Endothelial cell of umbilical vein (primary cell): ENCODE measurements around the gene ARID2.

Source experiments
- EZH2 ChIP-seq: IDR thresholded peaks from 2 replicates; pipeline ENCODE4 v1.6.1; 2012; ENCODE audit warnings: borderline replicate concordance, low read depth, mild to moderate bottlenecking, moderate library complexity, low read length, inconsistent platforms; ENCODE audit not compliant: severe bottlenecking
- TF ChIP-seq, protein P1 (sequence below), 2 donors: IDR thresholded peaks; 1 replicate in 1 of 2; 2 replicates in 1 of 2; pipeline ENCODE4 v1.5.1; 2011; ENCODE audit warnings: low read length in 2 of 2, mild to moderate bottlenecking in 2 of 2, moderate library complexity in 2 of 2, control low read depth in 1 of 2, inconsistent platforms in 1 of 2, low read depth in 1 of 2; ENCODE audit not compliant: insufficient read depth in 1 of 2; ENCODE audit errors: extremely low read depth in 1 of 2
- TF ChIP-seq, protein P2 (sequence below): IDR thresholded peaks from 2 replicates; pipeline ENCODE4 v1.6.1; 2011; ENCODE audit not compliant: insufficient read depth, insufficient read length

DNA sequence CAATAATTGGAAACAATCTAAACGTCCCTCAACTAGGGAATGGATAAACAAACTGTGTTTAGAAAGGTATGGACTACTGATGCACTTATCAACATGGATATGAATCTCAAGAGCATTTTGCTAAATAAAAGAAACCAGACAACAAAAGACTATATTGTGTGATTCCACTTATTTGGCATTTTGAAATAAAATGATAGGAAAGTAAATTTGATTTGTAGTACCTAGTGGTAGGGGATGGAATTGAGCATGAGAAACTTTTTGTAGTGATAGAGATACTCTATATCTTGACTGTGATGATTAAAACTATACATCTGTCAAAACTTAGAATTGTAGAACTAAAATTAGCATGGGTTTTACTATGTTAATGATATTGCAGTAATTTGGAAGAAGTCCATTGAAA is 87.1 kb downstream of the ARID2 start:
- TF ChIP-seq, protein P1, sequence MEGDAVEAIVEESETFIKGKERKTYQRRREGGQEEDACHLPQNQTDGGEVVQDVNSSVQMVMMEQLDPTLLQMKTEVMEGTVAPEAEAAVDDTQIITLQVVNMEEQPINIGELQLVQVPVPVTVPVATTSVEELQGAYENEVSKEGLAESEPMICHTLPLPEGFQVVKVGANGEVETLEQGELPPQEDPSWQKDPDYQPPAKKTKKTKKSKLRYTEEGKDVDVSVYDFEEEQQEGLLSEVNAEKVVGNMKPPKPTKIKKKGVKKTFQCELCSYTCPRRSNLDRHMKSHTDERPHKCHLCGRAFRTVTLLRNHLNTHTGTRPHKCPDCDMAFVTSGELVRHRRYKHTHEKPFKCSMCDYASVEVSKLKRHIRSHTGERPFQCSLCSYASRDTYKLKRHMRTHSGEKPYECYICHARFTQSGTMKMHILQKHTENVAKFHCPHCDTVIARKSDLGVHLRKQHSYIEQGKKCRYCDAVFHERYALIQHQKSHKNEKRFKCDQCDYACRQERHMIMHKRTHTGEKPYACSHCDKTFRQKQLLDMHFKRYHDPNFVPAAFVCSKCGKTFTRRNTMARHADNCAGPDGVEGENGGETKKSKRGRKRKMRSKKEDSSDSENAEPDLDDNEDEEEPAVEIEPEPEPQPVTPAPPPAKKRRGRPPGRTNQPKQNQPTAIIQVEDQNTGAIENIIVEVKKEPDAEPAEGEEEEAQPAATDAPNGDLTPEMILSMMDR (IDR thresholded peaks at IDR 0.05; ENCODE audit: extremely low read depth in 1 of 2, insufficient read depth in 1 of 2, low read depth in 1 of 2, low read length in 2 of 2), result no peak
- no peak for TF ChIP-seq EZH2
- TF ChIP-seq, protein P2, sequence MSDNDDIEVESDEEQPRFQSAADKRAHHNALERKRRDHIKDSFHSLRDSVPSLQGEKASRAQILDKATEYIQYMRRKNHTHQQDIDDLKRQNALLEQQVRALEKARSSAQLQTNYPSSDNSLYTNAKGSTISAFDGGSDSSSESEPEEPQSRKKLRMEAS, result no peak
